ENCODE measurements around the gene IL33.
A peak's percentile ranks its signal among the peaks of the same experiment; 100 is the strongest.
"Not testable (repeated sequence)": the region's sequence is repeated elsewhere in the genome, so short reads cannot be mapped to it uniquely, and the experiment has no call there.

The IL33 gene

DNA sequence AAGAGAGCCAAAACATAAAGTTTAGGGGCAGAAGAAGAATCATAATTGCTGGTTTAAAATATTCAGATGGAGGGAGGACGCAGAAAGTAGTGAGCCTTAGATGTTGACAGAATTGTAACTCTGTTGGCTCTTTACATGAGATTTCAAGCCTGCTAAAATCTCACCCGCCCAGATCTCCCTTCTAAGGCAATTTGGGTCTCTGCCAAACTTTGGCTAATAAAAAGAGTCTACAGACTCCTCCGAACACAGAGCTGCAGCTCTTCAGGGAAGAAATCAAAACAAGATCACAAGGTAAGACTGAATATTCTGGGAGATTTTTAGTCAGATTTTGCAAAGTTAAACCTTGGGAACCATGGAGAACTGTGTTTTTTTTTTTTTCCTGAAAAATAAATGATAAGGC, at the start of gene IL33:
IL33 (plus strand) TSS at position 246 of the 400 bp plus-strand sequence. CDS start 25,888 bp downstream, outside the sequence.
- in situ Hi-C loops (cut with MboI; ENCODE audit: low pct_unique_long_range_greater_than_20kb, low sequenced_read_pairs, unreplicated experiment) = no loop called here
- DNase-seq (ENCODE audit: low spot score) = no peak
- no peak for TF ChIP-seq CTCF (IDR thresholded peaks at IDR 0.05; ENCODE audit: extremely low read depth, insufficient read depth, missing control alignments)

DNA sequence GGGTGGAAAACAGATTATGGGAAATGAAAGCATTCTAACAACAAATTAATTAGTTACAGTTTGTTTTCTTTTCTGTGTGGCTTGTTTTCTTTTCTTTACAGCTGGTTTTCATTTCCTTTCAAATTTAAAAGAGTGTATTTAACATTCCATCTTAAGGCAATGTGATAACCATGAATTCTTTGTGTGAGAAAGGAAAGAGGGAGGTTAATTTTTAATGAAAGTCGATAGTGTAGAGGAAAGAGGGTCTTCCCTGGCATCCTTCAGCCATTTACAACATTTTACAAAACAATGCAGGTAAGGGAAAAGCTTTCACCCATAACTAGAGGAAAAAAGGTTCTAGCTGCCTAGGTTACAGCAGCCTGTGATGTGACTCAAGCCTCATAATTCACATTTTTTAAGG, 43.9 kb upstream of the IL33 start:
- in situ Hi-C loops (cut with MboI; ENCODE audit: low pct_unique_long_range_greater_than_20kb, low sequenced_read_pairs, unreplicated experiment) = no loop called here
- DNase-seq (ENCODE audit: low spot score) = no peak

DNA sequence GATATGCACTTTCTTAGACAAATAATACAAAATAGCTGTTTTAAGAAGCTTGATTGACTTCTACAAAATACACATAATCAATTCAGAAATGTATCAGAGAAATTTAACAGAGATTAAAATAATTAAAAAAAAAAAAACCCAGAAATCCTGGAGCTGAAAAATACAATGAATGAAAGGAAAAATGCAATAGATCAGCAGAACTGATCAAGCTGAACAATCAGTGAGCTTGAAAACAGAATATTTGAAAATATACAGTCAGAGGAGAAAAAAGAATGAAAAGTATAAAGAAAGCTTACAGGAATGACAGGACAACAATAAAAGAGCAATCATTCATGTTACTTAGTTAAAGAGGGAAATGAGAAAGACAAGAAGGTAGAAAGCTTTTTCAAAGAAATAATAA, 41.7 kb upstream of the IL33 start:
- in situ Hi-C loops (cut with MboI; ENCODE audit: low pct_unique_long_range_greater_than_20kb, low sequenced_read_pairs, unreplicated experiment) = no loop called here
- no peak for TF ChIP-seq CTCF (IDR thresholded peaks at IDR 0.05; ENCODE audit: extremely low read depth, insufficient read depth, missing control alignments)
- no peak for DNase-seq (ENCODE audit: low spot score)

More for the DNA sequence above, 43.9 kb upstream of the IL33 start:
- no peak for TF ChIP-seq CTCF (IDR thresholded peaks at IDR 0.05; ENCODE audit: extremely low read depth, insufficient read depth, missing control alignments)

- in situ Hi-C loops (cut with MboI; ENCODE audit: low pct_unique_long_range_greater_than_20kb, low sequenced_read_pairs, unreplicated experiment); DNase-seq (ENCODE audit: low spot score): not testable (repeated sequence)
These were observed 32.9 kb upstream of the IL33 start for GRCh38 chr9:6182549-6183226.

DNA sequence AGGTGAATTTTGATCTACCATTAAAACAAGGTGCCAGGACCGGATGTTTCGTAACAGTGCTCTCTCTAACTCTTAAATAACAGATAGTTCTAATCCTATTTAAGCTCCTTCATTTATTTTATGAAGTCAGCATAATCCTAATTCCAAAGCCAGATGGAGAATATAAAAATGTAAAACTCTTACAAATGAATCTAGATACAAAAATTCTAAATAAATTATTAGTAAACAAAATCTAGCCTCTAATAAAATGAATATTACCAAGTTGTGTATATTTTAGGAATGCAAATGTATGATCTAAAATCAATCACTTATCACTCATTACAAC, 32.4 kb upstream of the IL33 start:
- no peak for TF ChIP-seq CTCF (IDR thresholded peaks at IDR 0.05; ENCODE audit: extremely low read depth, insufficient read depth, missing control alignments)
- in situ Hi-C loops (cut with MboI; ENCODE audit: low pct_unique_long_range_greater_than_20kb, low sequenced_read_pairs, unreplicated experiment) = no loop called here
- DNase-seq (ENCODE audit: low spot score) = no peak

DNA sequence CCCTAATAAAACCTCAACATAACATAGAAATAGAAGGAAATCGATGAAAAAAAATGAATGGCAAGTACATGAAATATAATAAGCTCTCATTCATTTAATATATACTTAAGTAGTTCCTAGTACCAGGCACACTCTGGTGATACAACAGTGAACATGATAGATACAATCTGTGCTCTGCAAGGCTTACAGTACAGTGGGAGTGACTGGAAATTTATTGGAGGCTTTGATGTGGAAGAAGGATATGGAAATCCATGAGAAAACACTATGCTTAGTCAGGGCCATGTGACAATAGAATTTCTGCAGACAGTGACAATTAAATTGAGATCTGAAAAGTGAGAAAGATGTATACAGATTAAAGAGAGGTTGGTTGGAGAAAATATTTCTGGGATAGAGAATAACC, 32.0 kb upstream of the IL33 start:
- TF ChIP-seq CTCF (IDR thresholded peaks at IDR 0.05; ENCODE audit: extremely low read depth, insufficient read depth, missing control alignments) = no peak
- no peak for DNase-seq (ENCODE audit: low spot score)
- in situ Hi-C loops (cut with MboI; ENCODE audit: low pct_unique_long_range_greater_than_20kb, low sequenced_read_pairs, unreplicated experiment) = no loop called here

- DNase-seq (ENCODE audit: low spot score) = peak; percentile 70
- no peak for TF ChIP-seq CTCF (IDR thresholded peaks at IDR 0.05; ENCODE audit: extremely low read depth, insufficient read depth, missing control alignments)
- in situ Hi-C loops (cut with MboI; ENCODE audit: low pct_unique_long_range_greater_than_20kb, low sequenced_read_pairs, unreplicated experiment) = no loop called here
These were observed 30.6 kb upstream of the IL33 start for GRCh38 chr9:6184749-6185645.
